IPS-NIHi11 (cell line): ENCODE data around the gene DOCK4.

ENCODE experiments used
- DNase-seq: peaks from one replicate; pipeline ENCODE4 v3.0.0; 2012; ENCODE audit warnings: mixed read lengths, low spot score

Gene DOCK4

GRCh38 chr7:112214883-112215282 is 8.7 kb upstream of the DOCK4 start:
- DNase-seq = no peak

- no peak for DNase-seq
These were observed 8.1 kb upstream of the DOCK4 start for GRCh38 chr7:112214268-112214667.

GRCh38 chr7:112213735-112214134 is 7.5 kb upstream of the DOCK4 start:
- DNase-seq = no peak

GRCh38 chr7:112212571-112212970 is 6.4 kb upstream of the DOCK4 start:
- no peak for DNase-seq

GRCh38 chr7:112211348-112211907 is 5.2 kb upstream of the DOCK4 start:
- no peak for DNase-seq

DNA sequence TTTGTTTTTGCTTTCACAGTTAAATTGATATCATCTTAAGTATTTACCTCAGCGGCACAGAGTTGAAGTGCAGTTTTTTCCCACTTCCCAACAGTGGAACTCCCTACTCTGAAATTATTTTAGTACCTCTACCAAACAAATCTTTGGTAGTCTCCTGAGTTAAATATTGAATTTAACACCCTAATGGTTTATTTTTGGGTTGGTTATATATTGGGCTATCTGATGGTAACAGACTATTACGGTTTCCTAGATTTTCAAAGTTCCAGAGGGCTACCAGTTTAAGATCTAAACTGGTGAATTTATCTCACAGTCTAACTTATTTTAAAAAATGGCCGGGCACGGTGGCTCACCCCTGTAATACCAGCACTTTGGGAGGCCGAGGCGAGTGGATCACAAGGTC is 1.6 kb upstream of the DOCK4 start:
- no peak for DNase-seq

GRCh38 chr7:112206991-112207592 is 893 bp upstream of the DOCK4 start:
- DNase-seq = peak; percentile 20

GRCh38 chr7:112205343-112206237 is 609 bp downstream of the DOCK4 start:
- peak; percentile 57 for DNase-seq

DNA sequence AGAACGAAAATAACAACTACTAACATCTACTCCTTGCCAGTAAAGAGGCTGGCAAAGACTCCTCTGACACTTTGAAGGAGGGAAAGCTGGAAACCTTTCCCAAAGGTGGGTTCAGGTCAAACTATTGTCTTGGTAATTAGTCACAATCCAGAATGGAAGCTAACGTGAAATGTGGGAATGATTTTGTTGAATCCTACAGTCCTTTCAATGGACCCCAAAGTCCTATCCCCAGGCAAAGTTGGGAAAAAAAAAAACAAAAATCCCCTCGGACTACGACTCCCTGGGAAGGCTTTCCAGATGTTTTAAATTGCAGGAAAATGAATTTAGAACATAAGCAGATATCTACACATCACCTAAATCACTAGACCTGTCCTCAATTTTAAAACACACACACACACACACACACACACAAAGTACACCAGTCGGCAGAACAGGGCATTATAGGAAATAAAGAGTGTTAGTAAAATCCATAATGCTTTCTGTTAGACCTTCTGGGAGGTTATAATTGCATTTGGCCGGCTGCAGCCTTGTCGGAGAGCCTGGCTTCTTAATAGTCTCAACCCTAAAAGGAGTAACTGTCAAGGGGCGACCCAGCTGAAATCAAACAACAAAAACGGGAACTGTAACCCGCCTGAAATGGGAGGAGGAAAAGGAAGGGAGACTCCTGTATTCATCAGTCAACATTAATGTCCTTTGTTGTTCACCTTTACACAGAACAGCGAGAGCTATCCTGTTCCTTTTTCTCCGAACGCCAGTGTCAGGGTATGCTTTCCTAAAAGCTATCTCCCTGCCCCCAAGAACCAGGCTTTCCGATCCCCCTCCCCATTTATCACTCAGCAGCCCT is 1.5 kb downstream of the DOCK4 start:
- DNase-seq = peak; percentile 47

DNA sequence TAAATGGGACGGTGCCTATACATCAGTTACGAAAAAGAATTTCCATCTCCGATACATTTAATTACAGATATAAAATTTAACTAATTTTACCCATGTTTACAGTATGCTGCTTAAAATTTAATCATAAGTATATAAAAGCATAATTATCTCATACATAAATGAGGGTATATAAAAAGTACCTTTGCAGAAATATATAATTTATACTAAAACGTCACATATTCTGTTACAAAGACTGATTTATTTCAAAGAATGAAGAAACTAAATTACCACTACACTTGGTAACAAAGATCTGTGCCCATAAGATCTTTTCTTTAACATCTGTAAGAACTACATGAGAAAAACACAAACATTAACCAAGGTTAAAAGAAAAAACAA is 2.8 kb downstream of the DOCK4 start:
- no peak for DNase-seq

DNA sequence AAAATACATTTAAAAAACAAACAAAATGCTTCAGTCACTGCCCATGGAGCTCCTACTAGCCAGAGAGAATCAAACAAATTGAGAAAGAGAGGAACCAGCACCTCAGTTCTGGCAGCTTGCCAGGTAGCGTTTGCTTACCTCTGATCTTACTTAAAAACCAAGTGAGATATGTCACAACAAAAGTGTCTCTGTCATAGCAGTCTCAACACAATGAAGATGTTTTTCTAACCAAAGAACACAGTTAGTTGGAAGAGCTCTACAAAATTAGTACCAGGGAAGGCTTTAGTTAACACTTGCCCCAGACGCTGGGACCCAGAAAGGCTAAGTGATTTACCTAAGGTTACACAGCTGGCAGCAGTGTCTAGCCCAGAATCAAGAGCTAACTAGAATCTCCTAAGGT is 3.4 kb downstream of the DOCK4 start:
- no peak for DNase-seq

DNA sequence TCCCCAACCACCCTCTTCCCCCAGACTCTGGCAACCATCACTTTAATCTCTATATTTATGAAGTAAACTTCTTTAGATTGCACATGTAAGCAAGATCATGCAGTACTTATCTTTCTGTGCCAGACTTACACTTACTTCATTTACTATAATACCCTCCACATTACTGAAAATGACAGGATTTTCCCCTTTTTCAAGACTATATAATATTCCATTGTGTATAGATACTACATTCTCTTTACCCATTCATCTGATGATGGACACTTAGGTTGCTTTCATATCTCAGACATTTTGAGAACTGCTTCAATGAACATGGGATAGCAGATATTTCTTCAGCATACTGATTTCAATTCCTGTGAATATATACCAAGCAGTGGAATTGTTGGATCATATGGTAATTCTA is 4.4 kb downstream of the DOCK4 start:
- DNase-seq = no peak

- DNase-seq = no peak
These were observed 4.8 kb downstream of the DOCK4 start for GRCh38 chr7:112201411-112201810.

DNA sequence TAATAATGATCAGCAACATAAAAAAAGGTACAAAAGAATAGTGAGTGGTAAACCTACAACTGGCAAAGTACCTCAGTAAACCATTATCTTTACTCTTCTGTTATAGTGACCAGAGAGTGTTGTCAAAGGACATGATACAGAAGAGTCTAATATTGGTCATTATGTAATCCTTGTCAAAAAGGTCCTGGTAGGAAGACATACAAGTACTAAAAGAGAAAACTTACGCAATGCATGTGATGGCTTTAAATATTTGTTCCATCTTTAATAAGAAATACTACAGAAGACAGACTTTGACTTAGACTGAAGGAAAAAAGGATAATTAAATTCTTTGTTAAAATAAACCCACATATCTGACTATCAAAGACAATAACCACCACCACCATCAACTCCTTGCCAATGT is 6.5 kb downstream of the DOCK4 start:
- DNase-seq = no peak

DNA sequence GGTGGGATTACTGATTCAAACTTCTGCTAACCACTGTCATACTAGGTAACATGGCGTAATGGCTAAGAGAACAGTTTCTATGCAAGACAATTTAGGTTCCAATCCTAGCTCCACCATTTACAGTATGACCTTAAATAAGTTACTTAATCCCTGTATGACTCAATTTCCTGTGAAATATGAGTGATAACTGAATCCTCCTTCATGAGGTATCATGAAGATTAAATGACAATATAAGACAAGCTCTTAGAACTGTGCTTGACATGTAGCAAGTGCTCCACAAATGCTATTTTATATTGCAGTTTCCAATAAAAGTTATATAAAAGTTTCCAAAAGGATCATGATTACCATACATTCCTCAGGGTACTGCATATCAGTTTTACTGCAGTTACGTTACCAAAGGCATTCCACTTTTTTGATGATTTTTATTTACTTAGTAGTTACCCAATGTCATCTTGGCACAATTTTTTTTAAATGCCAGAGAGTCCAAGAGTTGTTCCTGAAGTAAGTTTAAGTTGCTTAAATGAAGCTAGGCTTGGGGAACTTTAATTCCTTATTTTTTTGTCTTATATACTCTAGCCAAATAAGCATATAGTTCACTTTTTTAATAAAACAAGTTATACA is 7.1 kb downstream of the DOCK4 start:
- no peak for DNase-seq

- DNase-seq = no peak
These were observed 8.9 kb downstream of the DOCK4 start for GRCh38 chr7:112197322-112197721.

DNA sequence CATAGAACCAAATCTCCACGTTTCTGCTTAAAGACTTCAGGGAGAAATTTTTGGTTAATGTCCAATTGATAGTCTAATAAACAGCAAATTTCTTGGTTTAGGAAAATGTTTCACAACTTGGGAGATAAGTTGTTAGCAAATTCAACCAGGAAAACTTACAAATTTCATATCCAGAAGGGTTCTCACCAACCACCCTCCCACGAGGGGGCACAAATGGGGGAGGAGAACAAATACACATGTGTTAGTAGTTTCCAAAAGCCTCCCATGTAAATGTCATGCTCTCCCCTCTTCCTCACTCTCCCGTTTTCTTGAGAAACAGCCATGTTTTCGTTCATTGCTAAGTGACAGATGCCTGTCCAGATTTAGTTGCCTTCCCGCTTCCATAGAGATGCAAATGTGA is 10.5 kb downstream of the DOCK4 start:
- no peak for DNase-seq

GRCh38 chr7:112193915-112194502 is 12.2 kb downstream of the DOCK4 start:
- no peak for DNase-seq

- no peak for DNase-seq
These were observed 13.7 kb downstream of the DOCK4 start for GRCh38 chr7:112192236-112193154.

DNA sequence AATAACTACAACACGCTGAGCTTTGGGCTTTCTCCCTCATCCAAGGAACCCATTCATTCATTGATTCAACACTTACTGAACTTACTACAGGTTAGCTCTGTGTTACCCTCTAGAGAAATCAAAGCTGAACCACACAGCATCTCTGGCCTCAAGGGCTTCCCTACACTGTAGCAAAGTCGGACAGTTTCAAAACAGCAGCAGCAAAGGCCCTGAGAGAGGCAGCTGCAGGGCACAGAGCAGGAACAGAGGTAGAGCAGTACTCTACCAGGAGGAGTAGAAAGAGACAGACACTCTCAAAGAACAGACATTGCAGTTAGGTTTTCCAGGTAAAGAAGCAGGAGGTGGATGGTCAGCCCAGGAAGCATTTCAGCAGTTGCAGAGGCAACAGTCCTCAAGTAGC is 16.1 kb downstream of the DOCK4 start:
- no peak for DNase-seq

- DNase-seq = no peak
These were observed 16.5 kb downstream of the DOCK4 start for GRCh38 chr7:112189691-112190090.
